Thyroid gland (tissue), 4 donors: ENCODE data around the gene SLC2A4.

Experiments used
- CTCF ChIP-seq, 6 experiments: fragments of 200-600 bp in 3 of 6; fragments of 450-650 bp in 3 of 6; sonication (generic) in 3 of 6; IDR thresholded peaks; one replicate each; pipeline ENCODE4 v1.5.1; 2016 to 2019; ENCODE audit warnings: antibody characterized with exemption in 6 of 6, mild to moderate bottlenecking in 2 of 6, inconsistent platforms in 1 of 6, moderate library complexity in 1 of 6
- POLR2A ChIP-seq, 2 donors: fragments of 450-650 bp; IDR thresholded peaks; one replicate each; pipeline ENCODE4 v1.6.1; 2017; ENCODE audit warnings: antibody characterized with exemption in 2 of 2, mild to moderate bottlenecking in 2 of 2, moderate library complexity in 1 of 2

GRCh38 chr17:7306911-7307685, 25.6 kb downstream of the SLC2A4 start, which contains the start of gene EIF5A:
- TF ChIP-seq POLR2A (IDR thresholded peaks at IDR 0.05) (peak; percentile 58 to 83), CTCF (IDR thresholded peaks at IDR 0.05) (no peak)
